ENCODE results near the gene C17orf50.

DNA sequence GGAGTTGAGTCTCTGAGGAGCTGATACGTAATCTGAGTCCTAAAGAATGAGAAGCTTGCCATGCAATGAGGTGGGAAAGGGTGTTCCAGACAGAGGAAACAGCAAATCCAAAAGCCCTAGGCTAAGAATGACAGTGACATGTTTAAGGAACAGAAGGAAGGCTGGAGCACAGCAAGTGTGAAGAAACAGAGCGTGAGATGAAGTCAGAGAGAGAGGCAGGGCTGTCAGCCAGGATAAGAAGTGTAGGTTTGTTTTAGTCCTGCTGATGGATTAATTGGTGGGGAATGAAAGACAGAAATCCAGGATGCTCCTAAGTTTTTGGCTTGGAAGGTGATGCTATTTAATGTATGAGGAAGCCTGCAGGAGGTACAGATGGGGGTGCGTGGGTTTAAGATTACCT is 20.3 kb downstream of the C17orf50 start:
- TF ChIP-seq, protein P1, sequence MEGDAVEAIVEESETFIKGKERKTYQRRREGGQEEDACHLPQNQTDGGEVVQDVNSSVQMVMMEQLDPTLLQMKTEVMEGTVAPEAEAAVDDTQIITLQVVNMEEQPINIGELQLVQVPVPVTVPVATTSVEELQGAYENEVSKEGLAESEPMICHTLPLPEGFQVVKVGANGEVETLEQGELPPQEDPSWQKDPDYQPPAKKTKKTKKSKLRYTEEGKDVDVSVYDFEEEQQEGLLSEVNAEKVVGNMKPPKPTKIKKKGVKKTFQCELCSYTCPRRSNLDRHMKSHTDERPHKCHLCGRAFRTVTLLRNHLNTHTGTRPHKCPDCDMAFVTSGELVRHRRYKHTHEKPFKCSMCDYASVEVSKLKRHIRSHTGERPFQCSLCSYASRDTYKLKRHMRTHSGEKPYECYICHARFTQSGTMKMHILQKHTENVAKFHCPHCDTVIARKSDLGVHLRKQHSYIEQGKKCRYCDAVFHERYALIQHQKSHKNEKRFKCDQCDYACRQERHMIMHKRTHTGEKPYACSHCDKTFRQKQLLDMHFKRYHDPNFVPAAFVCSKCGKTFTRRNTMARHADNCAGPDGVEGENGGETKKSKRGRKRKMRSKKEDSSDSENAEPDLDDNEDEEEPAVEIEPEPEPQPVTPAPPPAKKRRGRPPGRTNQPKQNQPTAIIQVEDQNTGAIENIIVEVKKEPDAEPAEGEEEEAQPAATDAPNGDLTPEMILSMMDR (optimal IDR thresholded peaks at IDR 0.05 in 1 of 3, IDR thresholded peaks at IDR 0.05 in 1 of 3, conservative IDR thresholded peaks at IDR 0.05 in 1 of 3; ENCODE audit: extremely low read depth in 1 of 3, insufficient read depth in 2 of 3, low read length in 3 of 3), result no peak
- TF ChIP-seq EZH2 (IDR thresholded peaks at IDR 0.05; ENCODE audit: low read length), result no peak
